K562 (cell line): Measurements from ENCODE around the gene MYO3B. TPM values are rescaled to one million over a fixed set of nuclear protein-coding genes. Genes with fewer than 3 reads are reported as not detected.

Experiments
- ATAC-seq: fragments of 200-7000 bp; cut with Tn5 transposase; 3 replicates; pipeline ENCODE4 v1.9.1; 2020; ENCODE audit warnings: moderate library complexity
- BruUV-seq: library from RNA; stranded (reverse); fragments of 400-500 nt; replicated peaks from 2 replicates; lab custom pipeline; 2021; lab: Mats Ljungman, UMichigan
- CTCF ChIA-PET: fragments of 300-600 bp; formaldehyde crosslinking; extraction: SDS; loops from one replicate; lab custom pipeline; 2021; ENCODE audit warnings: low intra/inter-chr PET ratio; lab: Yijun Ruan, JAX
- POLR2A ChIA-PET: fragments of 300-600, 350-650 bp; sonication (Branson Sonifier 250); formaldehyde crosslinking; extraction: SDS; loops from one replicate; lab custom pipeline; 2021; ENCODE audit warnings: antibody characterized with exemption, inconsistent platforms; lab: Yijun Ruan, JAX
- DNase-seq, 4 experiments: peaks; one replicate each; pipeline versions ENCODE4 v3.0.0 to v3.0.0-alpha.2; 2011 to 2018; ENCODE audit warnings: low spot score in 3 of 4, mixed read lengths in 3 of 4; ENCODE audit errors: extremely low read depth in 1 of 4
- FAIRE-seq: peaks from 2 replicates; lab custom pipeline; 2011; peaks lifted over from hg19 to GRCh38; lab: Jason Lieb, UNC
- H2AFZ ChIP-seq: 2 replicates; pipeline ENCODE4 v1.6.0; 2011; ENCODE audit warnings: low read depth, low read length, control low read depth, inconsistent platforms
- H3K27ac ChIP-seq: fragments of 200-600 bp; 3 replicates; pipeline ENCODE4 v1.8.0; 2011; ENCODE audit warnings: low read depth, mild to moderate bottlenecking, control low read depth, inconsistent platforms, low read length, moderate library complexity, mixed read lengths; ENCODE audit errors: extremely low read depth
- H3K27me3 ChIP-seq, 2 experiments: fragments of 300-600 bp in 1 of 2; 2 replicates in 1 of 2; 3 replicates in 1 of 2; pipeline versions ENCODE4 v1.6.0 to v1.8.0; 2011; ENCODE audit warnings: inconsistent platforms in 2 of 2, low read length in 2 of 2, mild to moderate bottlenecking in 1 of 2, mixed read lengths in 1 of 2, moderate library complexity in 1 of 2; ENCODE audit not compliant: control insufficient read depth in 2 of 2, insufficient read depth in 2 of 2
- H3K36me3 ChIP-seq: fragments of 300-600 bp; 3 replicates; pipeline ENCODE4 v1.8.0; 2011; ENCODE audit warnings: mild to moderate bottlenecking, low read length, inconsistent platforms; ENCODE audit not compliant: control insufficient read depth, insufficient read depth
- H3K4me1 ChIP-seq, 2 experiments: fragments of 200-600 bp in 1 of 2; replicated peaks in 1 of 2; 2 replicates in 1 of 2; 3 replicates in 1 of 2; pipeline versions ENCODE4 v1.5.1 to v1.8.0; 2011; ENCODE audit warnings: inconsistent platforms in 2 of 2, low read length in 2 of 2, mild to moderate bottlenecking in 1 of 2, mixed read lengths in 1 of 2, moderate library complexity in 1 of 2; ENCODE audit not compliant: control insufficient read depth in 2 of 2, insufficient read depth in 2 of 2
- H3K4me2 ChIP-seq: 2 replicates; pipeline ENCODE4 v1.6.1; 2011; ENCODE audit warnings: low read length, control low read depth, inconsistent platforms, mixed read lengths; ENCODE audit not compliant: insufficient read depth
- H3K4me3 ChIP-seq: fragments of 200-600 bp; sonication (generic), shearing (Covaris generic); 2 replicates; pipeline ENCODE4 v1.5.1; 2016; ENCODE audit warnings: control low read depth, inconsistent platforms
- H3K79me2 ChIP-seq: fragments of 200-600 bp; 3 replicates; pipeline ENCODE4 v1.8.0; 2011; ENCODE audit warnings: low read length, inconsistent platforms; ENCODE audit not compliant: control insufficient read depth, insufficient read depth
- H3K9ac ChIP-seq, 2 experiments: 2 replicates each; pipeline versions ENCODE4 v1.6.0 to v1.6.1; 2011; ENCODE audit warnings: low read depth in 2 of 2, low read length in 2 of 2, control low read depth in 1 of 2, inconsistent platforms in 1 of 2, mild to moderate bottlenecking in 1 of 2, mixed read lengths in 1 of 2; ENCODE audit not compliant: insufficient read depth in 1 of 2
- H3K9me1 ChIP-seq: one replicate; pipeline ENCODE4 v1.6.0; 2011; ENCODE audit warnings: inconsistent platforms, mild to moderate bottlenecking, low read length, moderate library complexity; ENCODE audit not compliant: control insufficient read depth, insufficient read depth
- H3K9me3 ChIP-seq: replicated peaks from 2 replicates; pipeline ENCODE4 v1.5.1; 2011; ENCODE audit warnings: low read depth, low read length, inconsistent platforms; ENCODE audit not compliant: control insufficient read depth, insufficient read depth
- H4K20me1 ChIP-seq: replicated peaks from 2 replicates; pipeline ENCODE4 v1.6.1; 2011; ENCODE audit warnings: low read length, inconsistent platforms, mixed read lengths; ENCODE audit not compliant: control insufficient read depth, insufficient read depth
- C11orf30 ChIP-seq: fragments of 450-650 bp; IDR thresholded peaks from 2 replicates; pipeline ENCODE4 v1.6.1; 2016; ENCODE audit warnings: low read depth, mild to moderate bottlenecking
- CEBPG ChIP-seq, 3 experiments: fragments of 200-800 bp in 1 of 3; sonication (Bioruptor generic) in 1 of 3; sonication (generic) in 1 of 3; formaldehyde crosslinking in 1 of 3; IDR thresholded peaks in 2 of 3; conservative IDR thresholded peaks in 1 of 3; 2 replicates each; pipeline versions ENCODE4 v1.6.1 to v1.8.0; 2016 to 2022; ENCODE audit warnings: missing compliant biosample characterization in 2 of 3, missing genetic modification characterization in 2 of 3, mild to moderate bottlenecking in 1 of 3, missing genetic modification reagents in 1 of 3
- CHCHD3 ChIP-seq: fragments of 250-450 bp; sonication (Bioruptor Pico); IDR thresholded peaks from 2 replicates; pipeline ENCODE4 v2.1.2; 2022; ENCODE audit warnings: mild to moderate bottlenecking
- CREB1 ChIP-seq, 2 experiments: sonication (generic) in 1 of 2; formaldehyde crosslinking in 1 of 2; IDR thresholded peaks; 2 replicates each; pipeline versions ENCODE4 v1.6.1 to v1.8.0; 2012 to 2022; ENCODE audit warnings: inconsistent platforms in 1 of 2, mild to moderate bottlenecking in 1 of 2, missing genetic modification reagents in 1 of 2, moderate library complexity in 1 of 2
- CREB5 ChIP-seq: fragments of 250-450 bp; sonication (Bioruptor Pico); IDR thresholded peaks from 2 replicates; pipeline ENCODE4 v1.5.0; 2020; ENCODE audit warnings: mild to moderate bottlenecking
- FOXP1 ChIP-seq: sonication (generic); formaldehyde crosslinking; IDR thresholded peaks from 2 replicates; pipeline ENCODE4 v1.8.0; 2022; ENCODE audit warnings: mild to moderate bottlenecking, missing genetic modification reagents
- ILF3 ChIP-seq: fragments of 450-650 bp; IDR thresholded peaks from 2 replicates; pipeline ENCODE4 v1.6.1; 2018; ENCODE audit warnings: antibody characterized with exemption, mild to moderate bottlenecking, moderate library complexity, borderline replicate concordance
- MAFF ChIP-seq: IDR thresholded peaks from 2 replicates; pipeline ENCODE4 v1.6.1; 2012; ENCODE audit warnings: low read length, improper control_type of control experiment
- MAFG ChIP-seq: fragments of 450-650 bp; conservative IDR thresholded peaks from 2 replicates; pipeline ENCODE4 v1.6.1; 2016; ENCODE audit warnings: missing genetic modification characterization, missing compliant biosample characterization
- MAFK ChIP-seq: IDR thresholded peaks from 2 replicates; pipeline ENCODE4 v1.6.1; 2011; ENCODE audit warnings: low read length, improper control_type of control experiment
- SIRT6 ChIP-seq: IDR thresholded peaks from one replicate; pipeline ENCODE4 v1.6.1; 2012; ENCODE audit warnings: low read depth, mild to moderate bottlenecking, control low read depth, inconsistent platforms, low read length, moderate library complexity
- TCF7L2 ChIP-seq: fragments of 150-350 bp; IDR thresholded peaks from 2 replicates; pipeline ENCODE4 v1.6.1; 2016; ENCODE audit warnings: low read depth, mild to moderate bottlenecking, low read length, moderate library complexity
- ZNF121 ChIP-seq: sonication (generic); formaldehyde crosslinking; conservative IDR thresholded peaks from 2 replicates; pipeline ENCODE4 v1.8.0; 2022; ENCODE audit warnings: missing genetic modification reagents
- ZNF316 ChIP-seq: fragments of 450-650 bp; IDR thresholded peaks from 2 replicates; pipeline ENCODE4 v1.6.1; 2016
- ZSCAN32 ChIP-seq: fragments of 450-650 bp; formaldehyde crosslinking; IDR thresholded peaks from 2 replicates; pipeline ENCODE4 v1.4.0; 2020; ENCODE audit warnings: mild to moderate bottlenecking, moderate library complexity
- WGBS: fragments of 100-300 bp; shearing (Covaris generic); methylation state at CpG from one replicate; pipeline ENCODE4 v1.1.6; 2016; ENCODE audit warnings: low coverage, mixed read lengths; ENCODE audit not compliant: insufficient coverage; ENCODE audit errors: missing lambda C conversion rate; 5-methylcytosine and 5-hydroxymethylcytosine counted together
- in situ Hi-C: fragments of 300-500 bp; cut with MboI; formaldehyde crosslinking; loops from 4 replicates; pipeline ENCODE4 v1.15.0; 2018; ENCODE audit warnings: inconsistent platforms, mixed read lengths
- intact Hi-C: fragments of 100-400 bp; cut with micrococcal nuclease; formaldehyde crosslinking; loops from 2 replicates; pipeline ENCODE4 v1.14.2; 2022
- polyA plus RNA-seq, 8 experiments: library from polyadenylated mRNA; depleted of rRNA in 4 of 8; stranded (reverse) in 5 of 8; unstranded in 3 of 8; fragments of >200 nt; fragmentation: Nextera tagmentation in 2 of 8; fragmentation: Illumina TruSeq in 1 of 8; extraction: Ambion mirVana in 2 of 8; extraction: Trizol in 1 of 8; gene quantifications; 2 replicates each; pipeline versions ENCODE4 v1.2.1 to v1.2.3, GENCODE V29; 2011 to 2014; ENCODE audit warnings: inconsistent platforms in 1 of 8, missing spikeins in 1 of 8
- total RNA-seq, 7 experiments: library from RNA; depleted of rRNA in 6 of 7; stranded (reverse); fragments of >200 nt in 6 of 7; fragmentation: Illumina TruSeq in 2 of 7; extraction: Trizol in 2 of 7; gene quantifications; 2 replicates each; pipeline versions ENCODE4 v1.2.1 to v1.2.3, GENCODE V29; 2011 to 2021; ENCODE audit warnings: low replicate concordance in 1 of 7

MYO3B gene
- total and polyA plus RNA-seq, 9 of the 15 experiments (the other 6 are each of a cell fraction or from before 2014, with no cell fraction given): 2.7 to 6.5 (median 3.6) TPM

GRCh38 chr2:170588729-170589128 lies 410.8 kb downstream of the MYO3B start:
- H3K27ac ChIP-seq: no peak overlapping the region
- H3K4me2 ChIP-seq: no peak overlapping the region
- H3K4me1 ChIP-seq: no peaks in the 10 kb centered on the region
- no peaks in the 10 kb centered on the region for H4K20me1 ChIP-seq
- H3K4me3 ChIP-seq: no peak overlapping the region
- H3K27me3 ChIP-seq: no peaks in the 10 kb centered on the region
- H3K9me3 ChIP-seq: no peaks in the 10 kb centered on the region
- CTCF ChIA-PET: no interaction called here
- H3K9me1 ChIP-seq: no peaks in the 10 kb centered on the region
- no peak overlapping the region for H2AFZ ChIP-seq
- no peaks in the 10 kb centered on the region for H3K79me2 ChIP-seq
- no peaks in the 10 kb centered on the region for H3K36me3 ChIP-seq
- in situ Hi-C loops (no loop called here), intact Hi-C loops (no loop called here)
- POLR2A ChIA-PET: interaction anchor here (0.8 to 1.2 kb wide), 3 partner anchors 9 to 17 kb away, joined by 3 to 4 read pairs (median 3); no protein-coding TSS in a partner anchor
- WGBS: 10% methylated on average over 2 of the region's 2 CpGs
- ATAC-seq (no peak), DNase-seq (no peak), FAIRE-seq (no peak)
- H3K9ac ChIP-seq: no peak overlapping the region
- no TSS peak for BruUV-seq
- TF ChIP-seq ZNF121: no peak
- TF ChIP-seq CEBPG (CRISPR knock-in tag; IDR thresholded peaks at IDR 0.05): no peak
- TF ChIP-seq CEBPG (tag; conservative IDR thresholded peaks at IDR 0.05 in 1 of 2, IDR thresholded peaks at IDR 0.05 in 1 of 2): peak in 1 of 2 experiments; percentile 32; a peak in 1 of 4 replicates
- TF ChIP-seq SIRT6: no peak
- peak; percentile 94 for TF ChIP-seq MAFG (tag)
- peak; percentile 88 for TF ChIP-seq C11orf30
- no peak for TF ChIP-seq CREB5
- TF ChIP-seq MAFF: peak; percentile 95
- peak; percentile 92 for TF ChIP-seq ZNF316
- no peak for TF ChIP-seq TCF7L2
- TF ChIP-seq CREB1 (IDR thresholded peaks at IDR 0.05): no peak
- no peak for TF ChIP-seq CREB1 (CRISPR knock-in tag; IDR thresholded peaks at IDR 0.05)
- no peak for TF ChIP-seq FOXP1 (CRISPR knock-in tag)
- no peak for TF ChIP-seq ZSCAN32 (CRISPR knock-in tag)
- peak; percentile 96 for TF ChIP-seq MAFK
- no peak for TF ChIP-seq ILF3
- no peak for TF ChIP-seq CHCHD3
- TF ChIP-seq, all 486 proteins: peak for 6
